SH-SY5Y (cell line): ENCODE measurements around the gene SMYD3.

Experiments
- GATA2 ChIP-seq: IDR thresholded peaks from 2 replicates; pipeline ENCODE4 v1.6.1; 2011; ENCODE audit warnings: mild to moderate bottlenecking, low read depth, low read length
- GATA3 ChIP-seq: IDR thresholded peaks from 2 replicates; pipeline ENCODE4 v1.6.1; 2011; ENCODE audit warnings: low read depth, mild to moderate bottlenecking, low read length, moderate library complexity

GRCh38 chr1:245867738-245868137, 639.3 kb downstream of the SMYD3 start:
- TF ChIP-seq GATA2 (no peak), GATA3 (no peak)
